ENCODE measurements around the gene C2orf80. TPM values are rescaled to one million over a fixed set of nuclear protein-coding genes. Genes with fewer than 3 reads are reported as not detected.
"Not testable (repeated sequence)": the region's sequence is repeated elsewhere in the genome, so short reads cannot be mapped to it uniquely, and the experiment has no call there.

Gene C2orf80
- total RNA-seq, 4 donors from 2014 or later: not detected

- Histone ChIP-seq H3K27me3 (no peaks in the 10 kb centered on the region), H3K4me1 (peaks cover 0 to 29% (median 0%) of the 10 kb centered on the region in 4 donors), H3K27ac (peak within 1 kb of the TSS in 3 of 4 donors; percentile 12 to 80 (median 59)), H3K4me3 (peak within 1 kb of the TSS in 1 of 4 donors; percentile 3), H3K9me3 (no peaks in the 10 kb centered on the region), H3K36me3 (no peaks in the 10 kb centered on the region)
- TF ChIP-seq POLR2A (IDR thresholded peaks at IDR 0.05) (no peak), CTCF (IDR thresholded peaks at IDR 0.05) (no peak)
- peak in 2 of 3 donors; percentile 63 to 83 for DNase-seq
Observed at GRCh38 chr2:208129744-208130711, 59.8 kb downstream of the C2orf80 start, which contains the start of gene CRYGC. TSS of gene CRYGC (minus strand) at chr2:208129828. CDS start at chr2:208129792, 36 bp downstream.

- Histone ChIP-seq H3K27me3 (no peaks in the 10 kb centered on the region), H3K4me1 (peaks cover 0 to 31% (median 0%) of the 10 kb centered on the region in 4 donors), H3K36me3 (no peaks in the 10 kb centered on the region), H3K27ac (no peak overlapping the region), H3K9me3 (no peaks in the 10 kb centered on the region), H3K4me3 (no peak overlapping the region)
- TF ChIP-seq CTCF (IDR thresholded peaks at IDR 0.05) (no peak), POLR2A (IDR thresholded peaks at IDR 0.05) (no peak)
- no peak for DNase-seq
Observed at GRCh38 chr2:208128136-208128535, 61.7 kb downstream of the C2orf80 start.

- no peak for DNase-seq
- Histone ChIP-seq H3K4me1 (peaks cover 0 to 31% (median 0%) of the 10 kb centered on the region in 4 donors), H3K27ac (no peak overlapping the region), H3K27me3 (no peaks in the 10 kb centered on the region), H3K9me3 (no peaks in the 10 kb centered on the region), H3K36me3 (no peaks in the 10 kb centered on the region), H3K4me3 (no peak overlapping the region)
- TF ChIP-seq POLR2A (IDR thresholded peaks at IDR 0.05): no peak
- TF ChIP-seq CTCF (IDR thresholded peaks at IDR 0.05): no peak
Observed at GRCh38 chr2:208127090-208127489, 62.7 kb downstream of the C2orf80 start.

- Histone ChIP-seq H3K36me3 (no peaks in the 10 kb centered on the region), H3K4me1 (peaks cover 0 to 19% (median 0%) of the 10 kb centered on the region in 4 donors), H3K9me3 (no peaks in the 10 kb centered on the region), H3K27me3 (no peaks in the 10 kb centered on the region), H3K4me3 (no peak overlapping the region), H3K27ac (no peak overlapping the region)
- no peak for TF ChIP-seq POLR2A (IDR thresholded peaks at IDR 0.05)
- TF ChIP-seq CTCF (IDR thresholded peaks at IDR 0.05): no peak
- no peak for DNase-seq
Observed at GRCh38 chr2:208125251-208125650, 64.6 kb downstream of the C2orf80 start.

- not testable (repeated sequence) for H3K27me3 ChIP-seq, H3K27ac ChIP-seq, H3K36me3 ChIP-seq, DNase-seq, H3K9me3 ChIP-seq
- peak within 1 kb of the TSS in 1 of 4 donors; percentile 9 for H3K4me3 ChIP-seq
- H3K4me1 ChIP-seq: peaks cover 0 to 19% (median 0%) of the 10 kb centered on the region in 4 donors
Observed at GRCh38 chr2:208124013-208124715, 65.7 kb downstream of the C2orf80 start, which contains the start of gene CRYGD. TSS of gene CRYGD (minus strand) at chr2:208124524. CDS start at chr2:208124473, 51 bp downstream.

Measured in Peyer's patch (tissue), 4 donors.